ENCODE data around the gene BPI. TPM values are rescaled to one million over a fixed set of nuclear protein-coding genes. Genes with fewer than 3 reads are reported as not detected.

BPI gene
- total RNA-seq, 1 experiment from 2014 or later: not detected

DNA sequence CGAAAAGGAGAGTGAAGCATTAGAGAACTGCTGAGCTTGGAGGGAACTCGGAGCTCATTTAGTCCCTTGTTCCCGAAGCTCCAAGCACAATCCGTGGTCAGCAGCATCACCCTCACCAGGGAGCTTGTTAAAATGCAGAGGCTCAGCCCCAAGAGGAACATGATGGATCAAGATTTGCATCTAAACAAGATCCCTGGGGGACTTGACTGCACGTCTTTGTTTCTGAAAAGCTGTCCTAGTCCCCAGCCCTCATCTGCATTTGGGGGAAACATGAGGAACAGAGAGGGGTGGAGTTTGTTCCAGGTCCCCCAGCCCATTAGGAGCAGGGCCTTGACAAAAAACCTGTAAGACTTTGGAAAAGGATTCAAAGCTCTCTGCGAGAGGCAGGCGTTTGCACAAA lies 38.3 kb downstream of the BPI start:
- no peak overlapping the region for H3K27ac ChIP-seq (ENCODE audit: low read depth, low read length)
- RAD21 ChIA-PET (ENCODE audit: low non-redundant PET in 1 of 2, low total read pairs in 2 of 2, uncharacterized antibody in 2 of 2, unreplicated experiment in 2 of 2): no interaction called here
- H3K9me3 ChIP-seq (ENCODE audit: control insufficient read depth in 1 of 2, insufficient read depth in 1 of 2, low read depth in 1 of 2, low read length in 2 of 2): peaks cover 5 to 17% of the 10 kb centered on the region in 2 experiments; a peak in 2 of 4 replicates
- no peak overlapping the region for H3K9ac ChIP-seq (ENCODE audit: low read length)
- no peak overlapping the region for H3K4me2 ChIP-seq (ENCODE audit: low read length)
- H3K79me2 ChIP-seq (ENCODE audit: insufficient read depth, low read length): no peaks in the 10 kb centered on the region
- CTCF ChIA-PET: no interaction called here
- DNase-seq (ENCODE audit: low read depth, low spot score) (no peak), ATAC-seq (no peak)
- no peaks in the 10 kb centered on the region for H3K9me2 ChIP-seq (ENCODE audit: insufficient read depth)
- H4K20me1 ChIP-seq (ENCODE audit: insufficient read depth): no peaks in the 10 kb centered on the region
- no peaks in the 10 kb centered on the region for H3K27me3 ChIP-seq (ENCODE audit: insufficient read depth, low read length)
- no peaks in the 10 kb centered on the region for H3K4me1 ChIP-seq (ENCODE audit: control insufficient read depth in 1 of 2, insufficient read depth in 2 of 2, low read length in 2 of 2)
- H2AFZ ChIP-seq (ENCODE audit: low read depth, low read length, poor library complexity, severe bottlenecking): no peak overlapping the region
- intact Hi-C loops (cut with micrococcal nuclease): no loop called here
- H3K36me3 ChIP-seq (ENCODE audit: control insufficient read depth in 1 of 2, insufficient read depth in 2 of 2, low read length in 2 of 2): no peaks in the 10 kb centered on the region
- no peak for TF ChIP-seq ZFX (IDR thresholded peaks at IDR 0.05)
- TF ChIP-seq RAD21 (IDR thresholded peaks at IDR 0.05; ENCODE audit: low read depth): no peak
- no peak for TF ChIP-seq SIN3A (IDR thresholded peaks at IDR 0.05; ENCODE audit: low read depth)
- TF ChIP-seq POLR2A (IDR thresholded peaks at IDR 0.05; ENCODE audit: borderline replicate concordance, extremely low read depth, insufficient read depth, insufficient read length): no peak
- TF ChIP-seq TCF7L2 (IDR thresholded peaks at IDR 0.05; ENCODE audit: borderline replicate concordance, extremely low read depth, insufficient read depth, insufficient read length): no peak
- TF ChIP-seq, protein P1, sequence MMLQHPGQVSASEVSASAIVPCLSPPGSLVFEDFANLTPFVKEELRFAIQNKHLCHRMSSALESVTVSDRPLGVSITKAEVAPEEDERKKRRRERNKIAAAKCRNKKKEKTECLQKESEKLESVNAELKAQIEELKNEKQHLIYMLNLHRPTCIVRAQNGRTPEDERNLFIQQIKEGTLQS (IDR thresholded peaks at IDR 0.05): no peak
- no peak for TF ChIP-seq ZNF274 (IDR thresholded peaks at IDR 0.05; ENCODE audit: low read depth, low read length)
- no peak for TF ChIP-seq CEBPB (IDR thresholded peaks at IDR 0.05; ENCODE audit: low read depth)
- no peak for TF ChIP-seq EZH2phosphoT487 (IDR thresholded peaks at IDR 0.05; ENCODE audit: borderline replicate concordance)
- TF ChIP-seq YY1 (IDR thresholded peaks at IDR 0.05; ENCODE audit: extremely low read depth, insufficient replicate concordance, low read depth, low read length): no peak
- no peak for TF ChIP-seq JUND (IDR thresholded peaks at IDR 0.05)
- no peak for TF ChIP-seq CBX3 (IDR thresholded peaks at IDR 0.05; ENCODE audit: low read depth)
- no peak for TF ChIP-seq EZH2 (IDR thresholded peaks at IDR 0.05)
- TF ChIP-seq, protein P2, sequence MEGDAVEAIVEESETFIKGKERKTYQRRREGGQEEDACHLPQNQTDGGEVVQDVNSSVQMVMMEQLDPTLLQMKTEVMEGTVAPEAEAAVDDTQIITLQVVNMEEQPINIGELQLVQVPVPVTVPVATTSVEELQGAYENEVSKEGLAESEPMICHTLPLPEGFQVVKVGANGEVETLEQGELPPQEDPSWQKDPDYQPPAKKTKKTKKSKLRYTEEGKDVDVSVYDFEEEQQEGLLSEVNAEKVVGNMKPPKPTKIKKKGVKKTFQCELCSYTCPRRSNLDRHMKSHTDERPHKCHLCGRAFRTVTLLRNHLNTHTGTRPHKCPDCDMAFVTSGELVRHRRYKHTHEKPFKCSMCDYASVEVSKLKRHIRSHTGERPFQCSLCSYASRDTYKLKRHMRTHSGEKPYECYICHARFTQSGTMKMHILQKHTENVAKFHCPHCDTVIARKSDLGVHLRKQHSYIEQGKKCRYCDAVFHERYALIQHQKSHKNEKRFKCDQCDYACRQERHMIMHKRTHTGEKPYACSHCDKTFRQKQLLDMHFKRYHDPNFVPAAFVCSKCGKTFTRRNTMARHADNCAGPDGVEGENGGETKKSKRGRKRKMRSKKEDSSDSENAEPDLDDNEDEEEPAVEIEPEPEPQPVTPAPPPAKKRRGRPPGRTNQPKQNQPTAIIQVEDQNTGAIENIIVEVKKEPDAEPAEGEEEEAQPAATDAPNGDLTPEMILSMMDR (IDR thresholded peaks at IDR 0.05 in 2 of 3, conservative IDR thresholded peaks at IDR 0.05 in 1 of 3; ENCODE audit: borderline replicate concordance in 1 of 3, insufficient read depth in 1 of 3, low read depth in 2 of 3, low read length in 2 of 3): no peak
- TF ChIP-seq FOSL1 (IDR thresholded peaks at IDR 0.05; ENCODE audit: low read depth): no peak
- no peak for TF ChIP-seq POLR2AphosphoS5 (IDR thresholded peaks at IDR 0.05; ENCODE audit: low read depth, low read length)
- TF ChIP-seq, protein P3, sequence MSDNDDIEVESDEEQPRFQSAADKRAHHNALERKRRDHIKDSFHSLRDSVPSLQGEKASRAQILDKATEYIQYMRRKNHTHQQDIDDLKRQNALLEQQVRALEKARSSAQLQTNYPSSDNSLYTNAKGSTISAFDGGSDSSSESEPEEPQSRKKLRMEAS (IDR thresholded peaks at IDR 0.05): no peak
- TF ChIP-seq, protein P4, sequence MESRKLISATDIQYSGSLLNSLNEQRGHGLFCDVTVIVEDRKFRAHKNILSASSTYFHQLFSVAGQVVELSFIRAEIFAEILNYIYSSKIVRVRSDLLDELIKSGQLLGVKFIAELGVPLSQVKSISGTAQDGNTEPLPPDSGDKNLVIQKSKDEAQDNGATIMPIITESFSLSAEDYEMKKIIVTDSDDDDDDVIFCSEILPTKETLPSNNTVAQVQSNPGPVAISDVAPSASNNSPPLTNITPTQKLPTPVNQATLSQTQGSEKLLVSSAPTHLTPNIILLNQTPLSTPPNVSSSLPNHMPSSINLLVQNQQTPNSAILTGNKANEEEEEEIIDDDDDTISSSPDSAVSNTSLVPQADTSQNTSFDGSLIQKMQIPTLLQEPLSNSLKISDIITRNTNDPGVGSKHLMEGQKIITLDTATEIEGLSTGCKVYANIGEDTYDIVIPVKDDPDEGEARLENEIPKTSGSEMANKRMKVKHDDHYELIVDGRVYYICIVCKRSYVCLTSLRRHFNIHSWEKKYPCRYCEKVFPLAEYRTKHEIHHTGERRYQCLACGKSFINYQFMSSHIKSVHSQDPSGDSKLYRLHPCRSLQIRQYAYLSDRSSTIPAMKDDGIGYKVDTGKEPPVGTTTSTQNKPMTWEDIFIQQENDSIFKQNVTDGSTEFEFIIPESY (IDR thresholded peaks at IDR 0.05; ENCODE audit: extremely low read depth, insufficient replicate concordance, low read length): no peak
- no peak for TF ChIP-seq EGR1 (IDR thresholded peaks at IDR 0.05; ENCODE audit: low read depth)
- TF ChIP-seq ELF1 (IDR thresholded peaks at IDR 0.05; ENCODE audit: borderline replicate concordance, low read depth): no peak
- H3K4me3 ChIP-seq (replicated peaks in 1 of 2; ENCODE audit: low read depth in 1 of 2, low read length in 2 of 2): no peak overlapping the region
- POLR2A ChIA-PET: no interaction called here
- no TSS peak for BruUV-seq (replicated peaks)
